ENCODE data around the gene CD2BP2. TPM values are rescaled to one million over a fixed set of nuclear protein-coding genes. Genes with fewer than 3 reads are reported as not detected.
A peak's percentile ranks its signal among the peaks of the same experiment; 100 is the strongest.

CD2BP2 gene
- total and polyA plus RNA-seq, 2 donors (not counting 1 experiment from before 2014, with no cell fraction given) = 35.2 to 45.5 TPM

GRCh38 chr16:30366511-30366910 is 11.4 kb upstream of the CD2BP2 start:
- H3K4me2 ChIP-seq (ENCODE audit: extremely low read depth, insufficient read depth, low read length) = no peak overlapping the region
- H4K20me1 ChIP-seq (ENCODE audit: control insufficient read depth, extremely low read depth, insufficient read depth, low read length) = no peaks in the 10 kb centered on the region

GRCh38 chr16:30365200-30365599 is 10.1 kb upstream of the CD2BP2 start:
- no peaks in the 10 kb centered on the region for H3K27me3 ChIP-seq (ENCODE audit: control insufficient read depth, insufficient read depth, low read length)
- H3K4me1 ChIP-seq (ENCODE audit: control insufficient read depth, extremely low read depth, insufficient read depth, low read length) = peaks cover 2% of the 10 kb centered on the region
- H3K79me2 ChIP-seq (ENCODE audit: control insufficient read depth, insufficient read depth, low read length) = peaks cover 77% of the 10 kb centered on the region
- H2AFZ ChIP-seq (ENCODE audit: low read length) = no peak overlapping the region
- DNase-seq (ENCODE audit: low read depth in 2 of 2) = no peak
- no peak overlapping the region for H3K9ac ChIP-seq (ENCODE audit: insufficient read depth, low read length)
- no peak overlapping the region for H3K4me2 ChIP-seq (ENCODE audit: extremely low read depth, insufficient read depth, low read length)
- peaks cover 1% of the 10 kb centered on the region for H3K36me3 ChIP-seq (ENCODE audit: control insufficient read depth, insufficient read depth, low read length)
- H3K9me3 ChIP-seq (ENCODE audit: control insufficient read depth, insufficient read depth, low read depth, low read length) = no peaks in the 10 kb centered on the region
- no peak overlapping the region for H3K27ac ChIP-seq (ENCODE audit: insufficient read depth, low read length)
- TF ChIP-seq, protein P1, sequence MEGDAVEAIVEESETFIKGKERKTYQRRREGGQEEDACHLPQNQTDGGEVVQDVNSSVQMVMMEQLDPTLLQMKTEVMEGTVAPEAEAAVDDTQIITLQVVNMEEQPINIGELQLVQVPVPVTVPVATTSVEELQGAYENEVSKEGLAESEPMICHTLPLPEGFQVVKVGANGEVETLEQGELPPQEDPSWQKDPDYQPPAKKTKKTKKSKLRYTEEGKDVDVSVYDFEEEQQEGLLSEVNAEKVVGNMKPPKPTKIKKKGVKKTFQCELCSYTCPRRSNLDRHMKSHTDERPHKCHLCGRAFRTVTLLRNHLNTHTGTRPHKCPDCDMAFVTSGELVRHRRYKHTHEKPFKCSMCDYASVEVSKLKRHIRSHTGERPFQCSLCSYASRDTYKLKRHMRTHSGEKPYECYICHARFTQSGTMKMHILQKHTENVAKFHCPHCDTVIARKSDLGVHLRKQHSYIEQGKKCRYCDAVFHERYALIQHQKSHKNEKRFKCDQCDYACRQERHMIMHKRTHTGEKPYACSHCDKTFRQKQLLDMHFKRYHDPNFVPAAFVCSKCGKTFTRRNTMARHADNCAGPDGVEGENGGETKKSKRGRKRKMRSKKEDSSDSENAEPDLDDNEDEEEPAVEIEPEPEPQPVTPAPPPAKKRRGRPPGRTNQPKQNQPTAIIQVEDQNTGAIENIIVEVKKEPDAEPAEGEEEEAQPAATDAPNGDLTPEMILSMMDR (conservative IDR thresholded peaks at IDR 0.05 in 1 of 2, IDR thresholded peaks at IDR 0.05 in 1 of 2; ENCODE audit: low read depth in 1 of 2, low read length in 2 of 2) = no peak
- no peak overlapping the region for H3K4me3 ChIP-seq (replicated peaks in 1 of 4; ENCODE audit: control extremely low read depth in 1 of 4, insufficient read depth in 1 of 4, low read depth in 3 of 4, low read length in 4 of 4)
- no peaks in the 10 kb centered on the region for H4K20me1 ChIP-seq (ENCODE audit: control insufficient read depth, extremely low read depth, insufficient read depth, low read length)

More at GRCh38 chr16:30366511-30366910, 11.4 kb upstream of the CD2BP2 start:
- Histone ChIP-seq H3K27me3 (ENCODE audit: control insufficient read depth, insufficient read depth, low read length) (no peaks in the 10 kb centered on the region), H3K27ac (ENCODE audit: insufficient read depth, low read length) (no peak overlapping the region), H2AFZ (ENCODE audit: low read length) (no peak overlapping the region), H3K79me2 (ENCODE audit: control insufficient read depth, insufficient read depth, low read length) (peaks cover 72% of the 10 kb centered on the region), H3K4me1 (ENCODE audit: control insufficient read depth, extremely low read depth, insufficient read depth, low read length) (peaks cover 3% of the 10 kb centered on the region), H3K36me3 (ENCODE audit: control insufficient read depth, insufficient read depth, low read length) (no peaks in the 10 kb centered on the region), H3K4me3 (replicated peaks in 1 of 4; ENCODE audit: control extremely low read depth in 1 of 4, insufficient read depth in 1 of 4, low read depth in 3 of 4, low read length in 4 of 4) (peak overlapping the region in 1 of 4 experiments; percentile 89), H3K9ac (ENCODE audit: insufficient read depth, low read length) (no peak overlapping the region), H3K9me3 (ENCODE audit: control insufficient read depth, insufficient read depth, low read depth, low read length) (no peaks in the 10 kb centered on the region)
- TF ChIP-seq, protein P1 (conservative IDR thresholded peaks at IDR 0.05 in 1 of 2, IDR thresholded peaks at IDR 0.05 in 1 of 2; ENCODE audit: low read depth in 1 of 2, low read length in 2 of 2) = no peak
- TF ChIP-seq EZH2 (IDR thresholded peaks at IDR 0.05; ENCODE audit: low read length, missing control alignments) = no peak
- DNase-seq (ENCODE audit: low read depth in 2 of 2) = no peak

DNA sequence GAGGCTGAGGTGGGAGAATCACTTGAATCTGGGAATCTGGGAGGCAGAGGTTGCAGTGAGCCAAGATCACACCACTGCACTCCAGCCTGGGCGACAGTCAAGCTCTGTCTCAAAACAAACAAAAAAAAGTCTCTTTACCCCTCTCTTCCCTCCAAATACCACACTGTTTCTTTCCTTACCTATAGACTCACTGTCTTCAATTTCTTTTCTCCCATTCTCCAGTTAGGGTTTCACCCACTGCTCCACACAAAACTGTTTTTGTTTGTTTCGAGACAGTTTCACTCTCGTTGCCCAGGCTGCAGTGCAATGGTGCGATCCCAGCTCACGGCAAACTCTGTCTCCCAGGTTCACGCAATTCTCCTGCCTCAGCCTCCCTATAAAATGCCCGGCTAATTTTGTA is 6.1 kb upstream of the CD2BP2 start:
- no peaks in the 10 kb centered on the region for H3K27me3 ChIP-seq (ENCODE audit: control insufficient read depth, insufficient read depth, low read length)
- TF ChIP-seq EZH2 (IDR thresholded peaks at IDR 0.05; ENCODE audit: low read length, missing control alignments) = no peak
- TF ChIP-seq, protein P1 (conservative IDR thresholded peaks at IDR 0.05 in 1 of 2, IDR thresholded peaks at IDR 0.05 in 1 of 2; ENCODE audit: low read depth in 1 of 2, low read length in 2 of 2) = no peak
- peaks cover 48% of the 10 kb centered on the region for H3K79me2 ChIP-seq (ENCODE audit: control insufficient read depth, insufficient read depth, low read length)
- peaks cover 6% of the 10 kb centered on the region for H3K4me1 ChIP-seq (ENCODE audit: control insufficient read depth, extremely low read depth, insufficient read depth, low read length)
- H3K36me3 ChIP-seq (ENCODE audit: control insufficient read depth, insufficient read depth, low read length) = peaks cover 16% of the 10 kb centered on the region
- no peak overlapping the region for H3K4me2 ChIP-seq (ENCODE audit: extremely low read depth, insufficient read depth, low read length)
- no peak overlapping the region for H2AFZ ChIP-seq (ENCODE audit: low read length)
- H3K9ac ChIP-seq (ENCODE audit: insufficient read depth, low read length) = no peak overlapping the region
- no peaks in the 10 kb centered on the region for H3K9me3 ChIP-seq (ENCODE audit: control insufficient read depth, insufficient read depth, low read depth, low read length)
- H3K27ac ChIP-seq (ENCODE audit: insufficient read depth, low read length) = no peak overlapping the region
- H4K20me1 ChIP-seq (ENCODE audit: control insufficient read depth, extremely low read depth, insufficient read depth, low read length) = no peaks in the 10 kb centered on the region
- no peak for DNase-seq (ENCODE audit: low read depth in 2 of 2)
- no peak overlapping the region for H3K4me3 ChIP-seq (replicated peaks in 1 of 4; ENCODE audit: control extremely low read depth in 1 of 4, insufficient read depth in 1 of 4, low read depth in 3 of 4, low read length in 4 of 4)
